ENCODE data around the gene GOPC. TPM values are rescaled to one million over a fixed set of nuclear protein-coding genes. Genes with fewer than 3 reads are reported as not detected.

Gene GOPC
- total RNA-seq, 2 experiments from 2014 or later = 14.8 to 16.1 TPM

- Mint-ChIP-seq H3K27ac (no peak overlapping the region), H3K4me1 (ENCODE audit: low read depth) (no peaks in the 10 kb centered on the region), H3K36me3 (ENCODE audit: low read depth) (no peaks in the 10 kb centered on the region), H3K27me3 (no peaks in the 10 kb centered on the region), H3K9me3 (no peaks in the 10 kb centered on the region), H3K4me3 (no peak overlapping the region)
- ChIA-PET POLR2A (no interaction called here), CTCF (interaction anchor here (1.8 kb wide), 1 partner anchor 81 kb away, joined by 5 read pairs; no protein-coding TSS in a partner anchor)
- no peak for DNase-seq
- intact Hi-C loops (cut with micrococcal nuclease) = no loop called here
- ATAC-seq = no peak
- TF ChIP-seq CTCF (IDR thresholded peaks at IDR 0.05) = no peak
These were observed 71.7 kb downstream of the GOPC start for GRCh38 chr6:117530467-117531242.

- no peaks in the 10 kb centered on the region for H3K9me3 Mint-ChIP-seq
- no peak for TF ChIP-seq CTCF (IDR thresholded peaks at IDR 0.05)
- DNase-seq = no peak
- no peaks in the 10 kb centered on the region for H3K27me3 Mint-ChIP-seq
- no peaks in the 10 kb centered on the region for H3K4me1 Mint-ChIP-seq (ENCODE audit: low read depth)
- ChIA-PET POLR2A (no interaction called here), CTCF (interaction anchor here (1.5 kb wide), 1 partner anchor 75 kb away, joined by 4 read pairs; no protein-coding TSS in a partner anchor)
- ATAC-seq = no peak
- intact Hi-C loops (cut with micrococcal nuclease) = no loop called here
- no peaks in the 10 kb centered on the region for H3K36me3 Mint-ChIP-seq (ENCODE audit: low read depth)
- no peak overlapping the region for H3K27ac Mint-ChIP-seq
- no peak overlapping the region for H3K4me3 Mint-ChIP-seq
These were observed 76.7 kb downstream of the GOPC start for GRCh38 chr6:117525607-117526006.

GRCh38 chr6:117521791-117522502 lies 80.4 kb downstream of the GOPC start:
- intact Hi-C loops (cut with micrococcal nuclease) = no loop called here
- Mint-ChIP-seq H3K4me1 (ENCODE audit: low read depth) (no peaks in the 10 kb centered on the region), H3K9me3 (no peaks in the 10 kb centered on the region), H3K4me3 (no peak overlapping the region), H3K27me3 (no peaks in the 10 kb centered on the region), H3K36me3 (ENCODE audit: low read depth) (no peaks in the 10 kb centered on the region), H3K27ac (no peak overlapping the region)
- POLR2A ChIA-PET = no interaction called here
- TF ChIP-seq CTCF (IDR thresholded peaks at IDR 0.05) = no peak
- CTCF ChIA-PET = interaction anchor here (1.4 to 1.6 kb wide), 2 partner anchors 10 to 72 kb away, joined by 3 to 4 read pairs; no protein-coding TSS in a partner anchor
- DNase-seq (no peak), ATAC-seq (no peak)

GRCh38 chr6:117520603-117521395 lies 81.5 kb downstream of the GOPC start:
- peaks cover 2% of the 10 kb centered on the region for H3K27me3 Mint-ChIP-seq
- ChIA-PET CTCF (interaction anchor here (1.6 kb wide), 1 partner anchor 71 kb away, joined by 4 read pairs; no protein-coding TSS in a partner anchor), POLR2A (no interaction called here)
- H3K4me3 Mint-ChIP-seq = no peak overlapping the region
- intact Hi-C loops (cut with micrococcal nuclease) = no loop called here
- DNase-seq (no peak), ATAC-seq (no peak)
- H3K9me3 Mint-ChIP-seq = no peaks in the 10 kb centered on the region
- no peak overlapping the region for H3K27ac Mint-ChIP-seq
- no peaks in the 10 kb centered on the region for H3K4me1 Mint-ChIP-seq (ENCODE audit: low read depth)
- no peak for TF ChIP-seq CTCF (IDR thresholded peaks at IDR 0.05)
- H3K36me3 Mint-ChIP-seq (ENCODE audit: low read depth) = no peaks in the 10 kb centered on the region

Measured in activated CD8-positive, alpha-beta T cell treated with anti-CD3 and anti-CD28 coated beads for 36 hours (primary cell).